HEK293 (cell line): ENCODE results near the gene UBXN10.

ENCODE experiments used
- HOXA7 ChIP-seq: sonication (generic); formaldehyde crosslinking; IDR thresholded peaks from 2 replicates; pipeline ENCODE4 v1.8.1; 2022; ENCODE audit warnings: missing genetic modification reagents, borderline replicate concordance
- MYNN ChIP-seq: fragments of 450-650 bp; formaldehyde crosslinking; IDR thresholded peaks from 2 replicates; pipeline ENCODE4 v1.5.1; 2016; ENCODE audit warnings: missing biosample characterization, missing genetic modification characterization, borderline replicate concordance
- YY1 ChIP-seq: fragments of 450-650 bp; formaldehyde crosslinking; IDR thresholded peaks from 2 replicates; pipeline ENCODE4 v1.5.1; 2018; ENCODE audit warnings: missing biosample characterization, missing genetic modification characterization
- ZBTB7A ChIP-seq: fragments of 450-650 bp; formaldehyde crosslinking; IDR thresholded peaks from 2 replicates; pipeline ENCODE4 v1.5.1; 2016; ENCODE audit warnings: low read depth, missing biosample characterization, missing genetic modification characterization
- ZNF221 ChIP-seq: fragments of 450-650 bp; formaldehyde crosslinking; IDR thresholded peaks from 2 replicates; pipeline ENCODE4 v1.5.1; 2017; ENCODE audit warnings: missing biosample characterization, missing genetic modification characterization, borderline replicate concordance
- ZNF274 ChIP-seq, 2 experiments: fragments of 200-500 bp in 1 of 2; fragments of 450-650 bp in 1 of 2; sonication (Bioruptor generic) in 1 of 2; formaldehyde crosslinking in 1 of 2; IDR thresholded peaks; 2 replicates each; pipeline versions ENCODE4 v1.5.1 to v1.6.1; 2014 to 2016; ENCODE audit warnings: borderline replicate concordance in 1 of 2, inconsistent platforms in 1 of 2, low read length in 1 of 2, missing biosample characterization in 1 of 2, missing genetic modification characterization in 1 of 2
- ZNF416 ChIP-seq: fragments of 450-650 bp; formaldehyde crosslinking; IDR thresholded peaks from 2 replicates; pipeline ENCODE4 v1.5.1; 2016; ENCODE audit warnings: missing biosample characterization, missing genetic modification characterization
- ZNF473 ChIP-seq: fragments of 450-650 bp; formaldehyde crosslinking; IDR thresholded peaks from 2 replicates; pipeline ENCODE4 v1.5.1; 2017; ENCODE audit warnings: missing biosample characterization, missing genetic modification characterization
- ZNF48 ChIP-seq: fragments of 450-650 bp; formaldehyde crosslinking; IDR thresholded peaks from 2 replicates; pipeline ENCODE4 v1.5.1; 2016; ENCODE audit warnings: missing biosample characterization, missing genetic modification characterization
- ZNF670 ChIP-seq: fragments of 450-650 bp; formaldehyde crosslinking; IDR thresholded peaks from 2 replicates; pipeline ENCODE4 v1.5.1; 2016; ENCODE audit warnings: missing biosample characterization, missing genetic modification characterization, low read depth
- TF ChIP-seq, protein P1 (sequence below): fragments of 450-650 bp; formaldehyde crosslinking; IDR thresholded peaks from 2 replicates; pipeline ENCODE4 v1.5.1; 2016; ENCODE audit warnings: missing biosample characterization, missing genetic modification characterization

DNA sequence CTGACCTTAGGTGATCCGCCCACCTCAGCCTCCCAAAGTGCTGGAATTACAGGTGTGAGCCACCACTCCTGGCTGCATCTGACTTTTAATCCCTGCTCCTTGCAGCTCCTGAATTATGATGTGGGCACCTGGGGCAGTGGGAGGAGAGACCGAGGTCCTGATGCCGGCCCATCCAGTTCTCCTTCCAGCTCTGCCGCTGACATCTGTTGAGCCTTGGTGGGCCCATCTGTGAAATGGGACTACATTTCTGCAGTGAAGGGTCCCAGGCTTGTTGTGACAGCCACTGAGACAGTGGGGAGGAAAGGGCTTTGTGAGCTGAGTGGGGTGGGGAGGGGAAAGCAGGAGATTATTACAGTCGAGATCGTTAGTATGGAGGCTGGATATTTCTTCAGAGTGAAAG, 34.9 kb upstream of the UBXN10 start:
- TF ChIP-seq, protein P1, sequence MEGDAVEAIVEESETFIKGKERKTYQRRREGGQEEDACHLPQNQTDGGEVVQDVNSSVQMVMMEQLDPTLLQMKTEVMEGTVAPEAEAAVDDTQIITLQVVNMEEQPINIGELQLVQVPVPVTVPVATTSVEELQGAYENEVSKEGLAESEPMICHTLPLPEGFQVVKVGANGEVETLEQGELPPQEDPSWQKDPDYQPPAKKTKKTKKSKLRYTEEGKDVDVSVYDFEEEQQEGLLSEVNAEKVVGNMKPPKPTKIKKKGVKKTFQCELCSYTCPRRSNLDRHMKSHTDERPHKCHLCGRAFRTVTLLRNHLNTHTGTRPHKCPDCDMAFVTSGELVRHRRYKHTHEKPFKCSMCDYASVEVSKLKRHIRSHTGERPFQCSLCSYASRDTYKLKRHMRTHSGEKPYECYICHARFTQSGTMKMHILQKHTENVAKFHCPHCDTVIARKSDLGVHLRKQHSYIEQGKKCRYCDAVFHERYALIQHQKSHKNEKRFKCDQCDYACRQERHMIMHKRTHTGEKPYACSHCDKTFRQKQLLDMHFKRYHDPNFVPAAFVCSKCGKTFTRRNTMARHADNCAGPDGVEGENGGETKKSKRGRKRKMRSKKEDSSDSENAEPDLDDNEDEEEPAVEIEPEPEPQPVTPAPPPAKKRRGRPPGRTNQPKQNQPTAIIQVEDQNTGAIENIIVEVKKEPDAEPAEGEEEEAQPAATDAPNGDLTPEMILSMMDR (tag by site-specific recombination): no peak
- TF ChIP-seq MYNN (tag by site-specific recombination) (no peak), ZNF473 (tag by site-specific recombination) (no peak), ZNF670 (tag by site-specific recombination) (no peak), ZNF48 (tag by site-specific recombination) (no peak), HOXA7 (CRISPR knock-in tag) (no peak), YY1 (tag by site-specific recombination) (no peak), ZBTB7A (tag by site-specific recombination) (no peak), ZNF416 (no peak), ZNF221 (tag by site-specific recombination) (no peak), ZNF274 (IDR thresholded peaks at IDR 0.05; ENCODE audit: low read length) (no peak), ZNF274 (tag by site-specific recombination; IDR thresholded peaks at IDR 0.05; ENCODE audit: borderline replicate concordance) (no peak)
